GM21528 (cell line): ENCODE data around the gene LIPF.
"Not testable (repeated sequence)": the region's sequence is repeated elsewhere in the genome, so short reads cannot be mapped to it uniquely, and the experiment has no call there.

Experiments
- ATAC-seq: cut with Tn5 transposase; IDR thresholded peaks from one replicate; pipeline ENCODE4 v1.9.1; 2021; ENCODE audit warnings: mild to moderate bottlenecking, moderate library complexity; ENCODE audit not compliant: unreplicated experiment, low FRiP score

Gene LIPF, protein sequence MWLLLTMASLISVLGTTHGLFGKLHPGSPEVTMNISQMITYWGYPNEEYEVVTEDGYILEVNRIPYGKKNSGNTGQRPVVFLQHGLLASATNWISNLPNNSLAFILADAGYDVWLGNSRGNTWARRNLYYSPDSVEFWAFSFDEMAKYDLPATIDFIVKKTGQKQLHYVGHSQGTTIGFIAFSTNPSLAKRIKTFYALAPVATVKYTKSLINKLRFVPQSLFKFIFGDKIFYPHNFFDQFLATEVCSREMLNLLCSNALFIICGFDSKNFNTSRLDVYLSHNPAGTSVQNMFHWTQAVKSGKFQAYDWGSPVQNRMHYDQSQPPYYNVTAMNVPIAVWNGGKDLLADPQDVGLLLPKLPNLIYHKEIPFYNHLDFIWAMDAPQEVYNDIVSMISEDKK

DNA sequence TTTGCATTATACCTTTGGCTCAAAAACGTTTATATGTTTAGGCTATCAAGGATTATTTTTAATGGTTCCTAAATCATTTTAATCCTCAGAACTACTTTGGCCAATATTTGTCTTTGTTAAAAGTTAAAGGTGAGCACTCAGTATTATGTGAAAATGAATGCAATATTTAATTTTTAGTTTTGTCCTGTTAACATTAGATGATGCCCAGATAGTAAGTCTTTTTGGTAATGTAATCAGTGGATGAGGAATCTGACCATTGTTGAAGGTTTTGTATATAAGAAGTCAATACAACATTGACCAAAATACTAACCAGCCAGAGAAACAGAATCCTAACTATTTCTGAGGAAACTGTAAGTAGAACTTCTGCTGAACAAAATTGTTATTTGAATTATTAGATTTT, at the start of gene LIPF:
LIPF (plus strand) TSS at position 301 of the 400 bp plus-strand sequence. CDS start 2,856 bp downstream, outside the sequence.
- ATAC-seq = no peak

DNA sequence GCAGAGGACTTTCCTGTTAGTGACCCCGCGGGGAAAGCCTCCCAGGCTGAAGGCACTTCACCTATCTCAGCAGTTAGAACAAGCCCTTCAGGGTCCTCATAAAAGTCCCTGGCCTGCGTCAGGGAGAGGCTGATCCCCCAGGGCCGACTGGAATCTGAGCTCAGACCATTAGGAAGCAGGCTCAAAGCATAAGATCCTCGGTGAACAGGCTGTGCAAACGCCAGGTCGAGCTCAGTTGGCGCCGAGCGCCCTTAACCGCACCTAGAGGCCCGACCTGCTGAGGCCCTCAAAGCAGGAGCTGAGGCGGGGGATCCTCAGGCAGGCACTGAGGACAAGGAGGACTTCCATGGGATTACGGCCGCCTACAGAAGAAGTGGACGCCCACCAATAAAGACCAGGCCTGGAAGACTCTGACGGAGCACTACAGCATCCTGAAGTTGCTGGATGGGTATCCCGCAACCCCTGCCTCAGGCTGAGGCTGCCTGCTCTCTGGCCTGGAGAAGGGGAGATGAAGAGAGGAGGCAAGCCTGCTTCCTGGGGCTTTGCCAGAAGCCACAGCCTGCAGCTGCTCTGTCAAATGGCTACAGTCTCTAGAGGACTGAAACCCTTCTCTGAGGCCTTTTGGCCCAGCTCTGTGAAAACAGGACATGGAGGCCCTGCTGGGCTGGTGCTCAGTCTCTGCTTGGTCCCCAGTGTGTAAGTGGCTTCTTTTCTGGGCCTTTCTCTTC, 47.8 kb upstream of the LIPF start:
- ATAC-seq = no peak

DNA sequence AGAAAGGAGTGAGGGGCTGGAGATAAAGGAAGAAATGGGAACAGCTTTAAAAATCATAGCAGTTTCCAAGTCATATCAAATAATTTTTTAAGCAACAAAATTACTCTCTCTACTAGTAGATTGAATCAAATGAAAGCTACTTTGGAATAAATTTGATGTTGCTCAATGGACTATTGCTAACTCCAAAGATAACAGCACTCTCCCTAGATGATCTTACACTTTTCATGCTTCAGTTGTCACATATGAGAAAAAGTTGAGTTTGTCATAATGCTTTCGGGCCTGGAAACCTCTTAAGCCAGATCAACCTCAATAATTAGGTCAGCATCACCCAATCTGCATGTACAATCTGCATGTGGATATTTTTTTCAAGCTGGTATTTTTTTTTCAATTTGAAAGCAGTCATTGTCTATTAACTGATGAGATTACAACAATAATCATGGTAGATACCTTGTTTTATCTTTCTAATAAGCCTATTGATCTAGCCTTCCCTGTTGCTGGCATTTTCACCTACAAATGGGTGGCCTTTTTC, 46.4 kb upstream of the LIPF start:
- no peak for ATAC-seq

- ATAC-seq = no peak
These were observed 45.7 kb upstream of the LIPF start for GRCh38 chr10:88618496-88618895.

DNA sequence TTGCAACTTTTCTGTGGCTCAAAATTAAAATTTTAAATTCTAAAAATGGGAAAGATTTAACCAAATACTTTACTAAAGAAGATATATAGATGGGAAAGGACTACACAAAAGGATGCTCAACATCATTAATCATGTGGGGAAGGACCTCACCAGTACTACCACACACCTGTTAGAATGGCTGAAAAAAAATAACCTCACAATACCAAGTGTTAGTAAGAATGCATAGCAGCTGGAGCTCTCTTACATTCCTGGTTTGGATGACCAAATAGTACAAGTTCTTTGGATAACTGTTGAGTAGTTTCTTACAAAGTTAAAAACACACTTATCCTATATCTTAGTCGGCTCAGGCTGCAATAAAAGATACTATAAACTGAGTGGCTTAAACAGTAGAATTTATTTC, 43.8 kb upstream of the LIPF start:
- no peak for ATAC-seq

DNA sequence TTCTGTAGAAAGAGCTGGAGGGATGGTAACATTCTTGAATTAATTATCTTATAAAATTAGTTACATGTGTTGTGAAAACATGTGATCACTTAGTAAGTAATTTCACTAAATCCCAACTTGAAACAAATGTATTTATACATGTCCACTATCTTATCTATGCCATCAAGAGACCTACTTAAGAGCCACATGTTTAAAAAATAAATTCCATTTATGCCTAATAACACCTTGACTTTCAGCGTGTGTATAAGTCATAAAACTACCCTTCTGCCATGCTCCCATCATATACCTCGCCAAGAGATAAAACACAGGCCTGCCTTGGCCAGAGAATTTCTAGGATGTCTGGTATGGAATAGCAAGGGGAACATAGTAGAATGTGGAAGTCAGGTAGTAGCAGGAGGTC, 40.4 kb upstream of the LIPF start:
- ATAC-seq = no peak

- ATAC-seq = no peak
These were observed 39.4 kb upstream of the LIPF start for GRCh38 chr10:88624840-88625239.

- ATAC-seq = no peak
These were observed 24.1 kb upstream of the LIPF start for GRCh38 chr10:88640186-88640585.

DNA sequence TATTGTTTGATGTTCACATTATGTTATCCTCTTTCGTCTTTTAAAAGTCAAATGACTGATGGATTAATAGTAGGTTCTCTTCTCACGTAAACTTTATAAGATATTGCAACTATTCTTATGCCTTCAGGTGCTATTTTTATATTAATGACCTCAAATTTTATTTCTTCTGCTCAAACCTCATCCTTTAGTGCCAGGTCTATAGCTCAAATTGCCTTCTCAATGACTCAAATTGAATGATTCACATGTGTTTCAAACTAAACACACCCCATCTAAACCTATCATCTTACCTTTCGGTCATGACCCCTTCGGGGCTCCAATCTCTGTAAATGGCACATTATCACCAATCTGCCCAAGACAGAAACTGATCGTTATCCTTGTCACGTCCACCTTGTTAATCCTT, 22.0 kb upstream of the LIPF start:
- no peak for ATAC-seq

DNA sequence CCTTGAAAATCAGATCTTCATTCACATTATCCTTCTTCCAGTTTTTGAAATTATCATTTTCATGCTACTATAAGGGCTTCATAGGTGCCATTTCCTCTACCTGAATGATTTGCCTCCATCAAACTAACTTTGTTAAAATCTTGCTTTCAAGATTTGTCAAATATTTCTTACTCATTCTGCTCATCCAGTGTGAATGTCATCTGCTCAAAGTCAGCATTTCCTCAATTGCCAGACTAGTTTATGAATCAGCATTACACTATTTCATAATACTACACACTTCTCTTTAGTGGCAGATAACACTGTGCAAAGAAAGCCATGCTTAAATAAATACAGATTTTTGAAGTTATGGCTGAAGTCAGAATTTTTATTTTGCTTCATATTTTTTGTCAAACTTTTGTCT, 21.3 kb upstream of the LIPF start:
- no peak for ATAC-seq

- ATAC-seq = no peak
These were observed 17.1 kb upstream of the LIPF start for GRCh38 chr10:88647061-88647615.

GRCh38 chr10:88651101-88651551, 13.1 kb upstream of the LIPF start:
- no peak for ATAC-seq

DNA sequence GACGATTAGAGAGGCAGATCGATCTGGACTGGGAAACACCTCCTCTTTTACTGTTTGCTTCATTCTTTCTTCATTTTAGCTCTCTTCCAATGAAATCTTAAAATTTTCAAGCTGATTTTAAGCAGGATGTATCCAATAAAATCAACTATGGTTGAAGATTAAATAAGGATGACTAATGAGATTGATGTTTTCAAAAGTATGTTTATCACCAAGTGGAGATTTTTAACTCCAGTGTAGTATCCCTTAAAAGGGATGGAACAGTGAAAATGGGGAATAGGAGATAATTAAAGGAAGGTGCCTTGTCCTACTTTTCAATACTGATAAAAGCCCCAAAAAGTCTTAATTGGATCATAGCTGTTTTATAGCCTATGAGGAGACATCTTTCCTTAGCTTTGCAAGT, 11.6 kb upstream of the LIPF start:
- no peak for ATAC-seq

DNA sequence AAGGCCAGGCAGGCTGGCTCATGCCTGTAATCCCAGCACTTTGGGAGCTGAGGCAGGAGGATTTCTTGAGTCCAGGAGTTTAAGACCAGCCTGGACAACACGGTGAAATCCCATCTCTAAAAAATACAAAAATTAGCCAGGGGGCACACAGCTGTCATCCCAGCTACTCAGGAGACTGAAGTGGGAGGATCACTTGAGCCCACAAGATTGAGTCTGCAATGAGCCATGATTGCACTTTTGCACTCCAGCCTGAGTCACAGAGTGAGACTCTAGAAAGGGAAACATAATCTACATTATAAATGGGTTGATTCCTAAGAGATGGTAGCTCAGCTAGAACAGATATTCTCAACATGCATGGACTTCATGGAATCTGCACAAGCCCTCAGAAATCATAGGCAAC, 6.3 kb upstream of the LIPF start:
- no peak for ATAC-seq

GRCh38 chr10:88659725-88660597, 4.3 kb upstream of the LIPF start:
- ATAC-seq = no peak

DNA sequence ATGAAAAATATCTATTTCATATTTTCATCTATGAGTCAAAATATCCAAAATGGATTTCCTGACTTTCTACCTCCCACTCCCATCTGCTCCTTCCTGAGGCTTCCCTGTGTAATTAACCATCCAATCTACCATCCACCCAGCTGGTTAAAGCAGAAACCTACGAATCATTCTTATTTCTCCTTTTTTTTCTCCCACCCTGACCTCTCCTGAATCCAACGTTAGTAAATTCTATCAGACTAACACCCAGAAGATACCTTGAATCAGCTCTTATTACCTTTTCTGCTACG, 3.7 kb upstream of the LIPF start:
- no peak for ATAC-seq

DNA sequence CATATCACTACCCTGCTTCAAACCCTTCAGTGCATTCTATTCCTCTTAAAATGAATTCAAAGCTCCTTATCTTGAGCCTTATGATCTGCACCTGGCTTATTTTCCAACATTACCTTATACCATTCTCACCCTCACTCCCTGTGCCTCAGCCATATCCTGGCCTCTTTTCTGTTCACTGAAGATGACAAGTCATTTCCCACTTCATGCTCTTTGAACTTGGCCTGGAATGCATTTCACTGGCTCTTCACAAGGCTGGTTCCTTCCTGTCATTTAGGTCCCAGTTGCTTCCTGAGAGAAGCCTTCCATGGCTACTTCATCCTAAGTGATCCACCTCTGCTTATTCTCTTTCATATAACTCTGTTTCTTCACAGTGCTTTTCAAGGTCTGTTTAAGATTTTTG, 3.2 kb upstream of the LIPF start:
- ATAC-seq = no peak

DNA sequence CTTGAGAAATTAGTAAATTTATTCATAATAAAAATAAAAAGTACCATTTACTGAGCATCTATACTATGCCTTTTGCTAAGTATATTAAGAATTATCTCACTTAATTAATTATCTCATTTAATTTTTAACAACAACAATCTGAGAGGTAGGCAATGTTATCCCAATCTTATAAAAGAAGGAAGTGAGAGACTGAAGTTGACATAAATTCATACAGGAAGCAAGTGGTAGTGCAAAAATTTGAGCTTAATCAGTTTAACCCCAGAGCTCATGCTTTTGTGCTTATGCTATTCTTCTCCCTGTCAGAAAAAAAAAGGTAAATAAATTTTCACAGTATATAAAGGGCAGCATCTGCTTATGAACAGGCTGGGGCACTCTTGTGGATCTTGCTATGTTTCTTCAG, 2.7 kb upstream of the LIPF start:
- ATAC-seq = no peak

GRCh38 chr10:88663153-88663552, 1.1 kb upstream of the LIPF start:
- not testable (repeated sequence) for ATAC-seq

DNA sequence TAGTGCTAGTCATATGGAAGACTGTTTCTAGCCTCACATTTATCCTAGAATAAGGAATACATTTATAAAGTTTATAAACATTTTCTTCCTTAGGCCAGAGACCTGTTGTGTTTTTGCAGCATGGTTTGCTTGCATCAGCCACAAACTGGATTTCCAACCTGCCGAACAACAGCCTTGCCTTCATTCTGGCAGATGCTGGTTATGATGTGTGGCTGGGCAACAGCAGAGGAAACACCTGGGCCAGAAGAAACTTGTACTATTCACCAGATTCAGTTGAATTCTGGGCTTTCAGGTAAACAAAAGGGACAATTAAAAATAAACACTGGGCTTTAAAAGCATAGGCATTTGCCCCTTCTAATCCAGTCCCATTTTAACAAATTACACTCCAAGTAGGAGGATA, 4.2 kb downstream of the LIPF start:
- ATAC-seq = no peak

DNA sequence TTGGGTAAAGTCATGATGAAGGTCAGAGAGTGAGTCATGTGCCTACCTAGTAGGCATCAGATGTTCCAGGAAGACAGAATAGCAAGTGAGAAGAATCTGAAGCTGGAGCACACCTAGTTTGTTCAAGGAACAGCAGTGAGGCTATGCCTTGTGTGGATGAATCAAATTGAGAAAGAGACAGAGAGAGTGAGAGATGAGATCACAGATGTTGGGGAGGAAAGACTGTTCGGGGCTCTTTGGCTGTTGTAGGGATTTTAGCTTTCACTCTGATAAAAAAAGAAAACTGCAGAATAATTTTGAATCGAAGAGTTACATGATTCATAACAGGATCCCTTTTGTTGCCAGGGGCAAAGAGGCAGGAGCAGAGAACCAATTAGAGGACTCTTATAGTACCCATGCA, 6.3 kb downstream of the LIPF start:
- ATAC-seq = no peak
